Neural cell (in vitro differentiated cells): Measurements from ENCODE around the gene ZMYND11. TPM values are rescaled to one million over a fixed set of nuclear protein-coding genes. Genes with fewer than 3 reads are reported as not detected.

Experiments
- H2AFZ ChIP-seq: fragments of 200-600, 300-800 bp; sonication (generic), shearing (Covaris generic); 2 replicates; pipeline ENCODE4 v1.6.0; 2014; ENCODE audit warnings: low read depth, mild to moderate bottlenecking, antibody characterized with exemption, low read length, moderate library complexity
- H3F3A ChIP-seq: fragments of 200-600 bp; shearing (Covaris generic); 2 replicates; pipeline ENCODE4 v1.6.1; 2016; ENCODE audit warnings: mild to moderate bottlenecking, moderate library complexity, mixed read lengths, antibody characterized with exemption, low read length; ENCODE audit not compliant: insufficient read depth, poor library complexity, severe bottlenecking
- H3K27ac ChIP-seq: fragments of 200-600, 300-800 bp; sonication (generic), shearing (Covaris generic); 2 replicates; pipeline ENCODE4 v1.5.1; 2014; ENCODE audit warnings: mild to moderate bottlenecking, low read length, moderate library complexity
- H3K27me3 ChIP-seq: fragments of 300-800, 200-600 bp; sonication (generic), shearing (Covaris generic); 2 replicates; pipeline ENCODE4 v1.6.0; 2014; ENCODE audit warnings: mild to moderate bottlenecking, low read depth, low read length, moderate library complexity; ENCODE audit not compliant: insufficient read depth
- H3K36me3 ChIP-seq: fragments of 300-800, 200-600 bp; sonication (generic), shearing (Covaris generic); 2 replicates; pipeline ENCODE4 v1.5.1; 2014; ENCODE audit warnings: mild to moderate bottlenecking, antibody characterized with exemption, low read length, moderate library complexity; ENCODE audit not compliant: insufficient read depth
- H3K4me2 ChIP-seq: fragments of 300-800, 200-600 bp; sonication (generic), shearing (Covaris generic); 2 replicates; pipeline ENCODE4 v1.6.0; 2014; ENCODE audit warnings: mild to moderate bottlenecking, low read length
- H3K4me3 ChIP-seq: fragments of 300-800, 200-600 bp; sonication (generic), shearing (Covaris generic); 2 replicates; pipeline ENCODE4 v1.5.1; 2014; ENCODE audit warnings: mild to moderate bottlenecking, low read length, moderate library complexity
- H3K79me2 ChIP-seq: fragments of 200-600 bp; shearing (Covaris generic); replicated peaks from 2 replicates; pipeline ENCODE4 v1.6.0; 2014; ENCODE audit warnings: mild to moderate bottlenecking, low read length, moderate library complexity; ENCODE audit not compliant: insufficient read depth
- H3K9ac ChIP-seq: fragments of 300-800, 200-600 bp; sonication (generic), shearing (Covaris generic); 2 replicates; pipeline ENCODE4 v1.6.1; 2016; ENCODE audit warnings: mild to moderate bottlenecking, low read length, mixed read lengths
- H3K9me2 ChIP-seq: fragments of 200-600 bp; shearing (Covaris generic); 2 replicates; pipeline ENCODE4 v1.6.1; 2016; ENCODE audit warnings: mild to moderate bottlenecking, low read length, mixed read lengths; ENCODE audit not compliant: insufficient read depth
- H3K9me3 ChIP-seq: fragments of 200-600, 300-800 bp; sonication (generic), shearing (Covaris generic); 2 replicates; pipeline ENCODE4 v1.6.1; 2016; ENCODE audit warnings: mild to moderate bottlenecking, mixed run types, low read length, moderate library complexity, mixed read lengths
- H4K20me1 ChIP-seq: fragments of 200-600 bp; shearing (Covaris generic); 2 replicates; pipeline ENCODE4 v1.6.1; 2016; ENCODE audit warnings: mild to moderate bottlenecking, mixed run types; ENCODE audit not compliant: insufficient read depth
- CTCF ChIP-seq: fragments of 450-650 bp; IDR thresholded peaks from 2 replicates; pipeline ENCODE4 v1.5.1; 2014; ENCODE audit warnings: antibody characterized with exemption, mild to moderate bottlenecking, moderate library complexity; ENCODE audit not compliant: poor library complexity, severe bottlenecking
- EP300 ChIP-seq: fragments of 450-650 bp; conservative IDR thresholded peaks from 2 replicates; pipeline ENCODE4 v1.6.1; 2014; ENCODE audit warnings: antibody characterized with exemption, mild to moderate bottlenecking, moderate library complexity; ENCODE audit not compliant: poor library complexity, severe bottlenecking
- EZH2 ChIP-seq: fragments of 200-600, 300-800 bp; shearing (Covaris generic), sonication (generic); IDR thresholded peaks from 2 replicates; pipeline ENCODE4 v1.6.1; 2014; ENCODE audit warnings: antibody characterized with exemption, low read length, borderline replicate concordance, mild to moderate bottlenecking; ENCODE audit not compliant: insufficient read depth, poor library complexity, severe bottlenecking
- MXI1 ChIP-seq: fragments of 450-650 bp; conservative IDR thresholded peaks from 2 replicates; pipeline ENCODE4 v1.6.1; 2014; ENCODE audit warnings: antibody characterized with exemption, mild to moderate bottlenecking; ENCODE audit not compliant: poor library complexity, severe bottlenecking
- POLR2AphosphoS5 ChIP-seq: IDR thresholded peaks from 2 replicates; pipeline ENCODE4 v1.6.1; 2012
- RAD21 ChIP-seq: fragments of 450-650 bp; conservative IDR thresholded peaks from 2 replicates; pipeline ENCODE4 v1.6.1; 2014; ENCODE audit warnings: antibody characterized with exemption, mild to moderate bottlenecking, moderate library complexity
- REST ChIP-seq: IDR thresholded peaks from 2 replicates; pipeline ENCODE4 v1.6.1; 2012; ENCODE audit warnings: borderline replicate concordance
- SMC3 ChIP-seq: fragments of 450-650 bp; conservative IDR thresholded peaks from 2 replicates; pipeline ENCODE4 v1.6.1; 2014; ENCODE audit warnings: antibody characterized with exemption, mild to moderate bottlenecking, moderate library complexity; ENCODE audit not compliant: poor library complexity
- TAF1 ChIP-seq: IDR thresholded peaks from 2 replicates; pipeline ENCODE4 v1.6.1; 2012; ENCODE audit warnings: low read depth
- polyA plus RNA-seq: library from polyadenylated mRNA; depleted of rRNA; stranded (reverse); fragments of >200 nt; gene quantifications from 2 replicates; pipeline ENCODE4 v1.2.3, GENCODE V29; 2014

Gene ZMYND11
- polyA plus RNA-seq, 1 donor from 2014 or later, result 122 TPM

DNA sequence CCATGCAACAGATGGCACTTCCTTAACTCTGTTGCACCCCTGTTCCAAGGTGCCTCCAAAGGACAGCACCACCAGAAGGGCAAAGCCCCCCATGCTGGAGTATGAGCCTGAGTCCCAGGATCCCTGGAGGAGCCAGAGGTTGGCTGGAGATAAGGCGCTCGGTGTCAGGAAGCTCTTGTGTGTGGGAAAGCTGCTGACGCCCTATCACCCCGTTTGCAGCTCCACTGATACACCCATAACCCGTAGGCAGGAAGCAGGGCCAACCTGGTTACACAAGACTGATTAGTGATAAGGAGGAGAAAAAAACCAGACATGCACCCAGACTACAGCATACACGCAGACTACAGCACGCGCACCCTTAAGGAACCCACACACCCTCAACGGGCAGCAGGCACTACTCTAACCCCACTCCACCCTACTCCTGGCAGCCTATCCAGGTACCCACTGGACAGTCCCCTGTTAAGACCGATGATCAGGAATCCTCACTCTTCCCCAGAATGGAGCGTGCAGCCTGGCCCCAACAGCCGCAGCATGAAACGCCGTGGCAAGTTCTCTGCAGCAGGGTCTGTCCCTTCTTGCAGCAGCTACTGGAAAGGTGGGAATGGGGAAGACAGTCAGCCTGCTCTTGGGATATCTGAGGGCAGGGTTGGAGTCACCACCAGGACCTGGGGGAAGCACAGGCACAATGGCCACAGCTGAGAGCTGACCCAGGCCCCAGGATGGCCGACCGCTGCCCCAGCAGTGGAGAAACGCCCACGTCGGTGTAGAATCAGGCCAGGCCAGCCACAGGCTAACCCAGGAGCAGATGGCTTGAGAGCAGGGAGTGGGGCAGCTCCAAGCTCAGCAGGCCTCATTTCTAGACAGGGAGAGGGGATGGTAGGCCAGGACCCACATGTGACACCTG is 47.8 kb upstream of the ZMYND11 start:
- no peak overlapping the region for H3K4me3 ChIP-seq
- H3K9me2 ChIP-seq, result no peaks in the 10 kb centered on the region
- H3F3A ChIP-seq, result no peaks in the 10 kb centered on the region
- H3K79me2 ChIP-seq, result no peaks in the 10 kb centered on the region
- no peaks in the 10 kb centered on the region for H3K9me3 ChIP-seq
- H3K4me2 ChIP-seq, result no peak overlapping the region
- H3K9ac ChIP-seq, result no peak overlapping the region
- no peak overlapping the region for H2AFZ ChIP-seq
- H3K27me3 ChIP-seq, result no peaks in the 10 kb centered on the region
- no peaks in the 10 kb centered on the region for H4K20me1 ChIP-seq
- no peak for TF ChIP-seq EZH2
- no peak for TF ChIP-seq MXI1
- TF ChIP-seq POLR2AphosphoS5, result no peak
- no peak for TF ChIP-seq TAF1
- no peak overlapping the region for H3K27ac ChIP-seq
- no peaks in the 10 kb centered on the region for H3K36me3 ChIP-seq

- Histone ChIP-seq H3K36me3 (no peaks in the 10 kb centered on the region), H4K20me1 (no peaks in the 10 kb centered on the region), H3K27ac (no peak overlapping the region), H2AFZ (no peak overlapping the region), H3K9ac (no peak overlapping the region), H3F3A (no peaks in the 10 kb centered on the region), H3K4me2 (no peak overlapping the region), H3K4me3 (no peak overlapping the region), H3K9me3 (no peaks in the 10 kb centered on the region), H3K27me3 (no peaks in the 10 kb centered on the region), H3K9me2 (no peaks in the 10 kb centered on the region), H3K79me2 (no peaks in the 10 kb centered on the region)
- TF ChIP-seq EZH2 (no peak), RAD21 (no peak), REST (no peak), TAF1 (no peak), CTCF (no peak), EP300 (no peak), SMC3 (no peak), POLR2AphosphoS5 (no peak)
Observed at GRCh38 chr10:88253-88652, 47.0 kb upstream of the ZMYND11 start.
